GM18873 (cell line): ENCODE data around the gene TNFAIP8L1.

Experiments used
- ATAC-seq: cut with Tn5 transposase; IDR thresholded peaks from one replicate; pipeline ENCODE4 v1.9.1; 2021; ENCODE audit warnings: mild to moderate bottlenecking, moderate library complexity, moderate number of reproducible peaks; ENCODE audit not compliant: unreplicated experiment, low FRiP score

The TNFAIP8L1 gene

DNA sequence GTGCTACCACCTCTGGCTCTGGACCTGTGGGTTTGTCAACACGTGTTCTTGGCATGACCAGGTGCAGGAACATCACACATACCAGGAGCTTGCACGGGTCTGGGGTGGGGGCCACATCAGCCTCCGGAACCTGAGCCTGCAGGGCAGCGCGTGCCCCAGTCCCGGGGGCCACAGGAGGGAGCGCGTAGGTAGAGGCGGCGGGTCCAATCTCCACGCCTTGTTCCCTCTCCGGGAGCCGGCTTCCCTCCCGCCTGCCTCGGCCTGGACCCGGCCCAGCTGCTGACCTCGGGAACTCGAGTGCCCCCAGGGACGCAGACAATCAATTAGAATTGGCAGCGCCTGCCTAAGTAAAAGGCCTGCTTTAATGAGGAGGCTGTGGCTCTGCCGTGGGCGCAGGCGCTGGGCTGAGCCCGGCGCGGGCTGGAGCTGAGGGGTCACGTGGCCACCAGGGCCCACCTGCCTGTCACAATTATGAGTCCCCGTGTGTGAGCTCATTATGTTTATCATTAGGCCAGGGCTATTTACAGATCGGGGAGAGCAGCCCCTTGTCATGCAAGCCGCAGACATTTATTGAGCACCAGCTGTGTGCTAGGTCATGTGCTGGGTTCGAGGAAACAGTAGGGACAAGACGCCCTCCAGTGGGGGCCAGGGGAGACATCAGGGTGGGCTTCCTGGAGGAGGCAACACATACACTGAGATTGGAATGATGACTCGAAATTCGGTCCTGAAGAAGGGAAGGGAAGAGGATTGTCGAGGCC is 32.2 kb upstream of the TNFAIP8L1 start:
- no peak for ATAC-seq

DNA sequence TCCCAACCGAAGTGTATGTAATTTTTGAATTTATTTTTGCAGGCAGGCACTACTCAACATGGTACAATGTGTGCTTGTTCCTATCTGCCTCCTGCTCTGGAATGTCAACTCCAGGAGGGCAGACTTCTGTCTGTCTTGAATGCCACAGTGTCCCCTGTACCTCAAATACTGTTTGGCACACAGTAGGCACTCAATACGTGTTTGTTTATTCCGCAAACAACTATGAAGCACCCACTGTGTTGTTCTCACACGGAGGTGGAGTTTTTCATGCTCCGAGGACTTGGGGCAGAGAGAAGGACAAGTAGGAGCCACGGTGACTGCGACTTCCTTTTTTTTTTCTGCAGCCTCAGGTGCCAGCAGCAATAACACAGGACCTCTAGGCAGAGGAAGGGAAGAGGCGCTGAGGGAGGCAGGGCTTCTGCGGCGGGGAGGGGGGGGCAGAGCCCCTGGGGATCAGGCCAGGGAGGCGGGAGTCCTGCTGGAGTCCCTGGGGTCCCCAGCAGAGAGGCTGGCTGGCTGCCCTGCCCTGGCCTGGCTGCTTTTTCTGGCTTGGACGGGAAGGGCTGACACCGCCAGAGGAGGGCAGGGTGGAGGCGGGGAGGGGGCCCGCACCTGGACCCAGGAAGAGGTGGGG is 29.3 kb upstream of the TNFAIP8L1 start:
- ATAC-seq, result no peak

DNA sequence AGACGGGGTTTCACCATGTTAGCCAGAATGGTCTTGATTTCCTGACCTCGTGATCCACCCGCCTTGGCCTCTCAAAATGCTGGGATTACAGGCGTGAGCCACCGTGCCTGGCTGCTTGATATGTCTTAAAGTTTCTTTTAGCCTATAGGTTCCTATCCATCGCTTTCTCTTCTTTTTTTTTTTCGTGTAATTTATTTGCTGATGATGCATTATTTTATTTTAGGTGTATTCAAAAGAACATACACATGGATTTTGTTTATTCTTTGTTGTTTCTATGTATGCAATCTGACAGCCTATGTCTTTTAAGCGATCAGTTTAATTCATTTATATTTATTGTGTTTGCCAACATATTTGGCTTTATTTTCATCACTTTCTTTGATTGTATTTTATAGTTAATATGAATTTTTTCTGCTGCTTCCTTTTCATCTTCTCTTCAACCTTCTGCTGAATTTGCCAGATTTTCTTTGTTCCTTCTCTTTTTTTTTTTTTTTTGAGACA is 26.0 kb upstream of the TNFAIP8L1 start:
- no peak for ATAC-seq

DNA sequence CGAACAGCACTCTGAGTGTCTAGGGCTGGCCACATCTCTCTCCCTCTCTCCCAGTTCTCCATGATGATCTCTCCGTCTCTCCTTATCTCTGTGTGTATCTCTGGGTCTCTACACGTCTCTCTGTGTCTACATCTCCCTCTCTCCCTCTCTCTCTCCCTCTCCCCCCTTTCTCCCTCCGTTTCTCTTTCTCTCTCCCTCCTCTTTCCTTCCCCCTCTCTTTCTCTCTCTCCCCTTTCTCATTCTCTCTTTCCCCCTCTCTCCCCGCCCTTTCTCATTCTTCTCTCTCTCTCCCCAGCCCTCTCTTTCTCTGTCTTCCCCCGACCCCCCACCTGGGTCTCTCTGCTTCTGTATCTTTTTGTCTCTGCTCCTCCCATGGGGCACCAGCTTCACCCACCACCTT is 21.3 kb upstream of the TNFAIP8L1 start:
- no peak for ATAC-seq

DNA sequence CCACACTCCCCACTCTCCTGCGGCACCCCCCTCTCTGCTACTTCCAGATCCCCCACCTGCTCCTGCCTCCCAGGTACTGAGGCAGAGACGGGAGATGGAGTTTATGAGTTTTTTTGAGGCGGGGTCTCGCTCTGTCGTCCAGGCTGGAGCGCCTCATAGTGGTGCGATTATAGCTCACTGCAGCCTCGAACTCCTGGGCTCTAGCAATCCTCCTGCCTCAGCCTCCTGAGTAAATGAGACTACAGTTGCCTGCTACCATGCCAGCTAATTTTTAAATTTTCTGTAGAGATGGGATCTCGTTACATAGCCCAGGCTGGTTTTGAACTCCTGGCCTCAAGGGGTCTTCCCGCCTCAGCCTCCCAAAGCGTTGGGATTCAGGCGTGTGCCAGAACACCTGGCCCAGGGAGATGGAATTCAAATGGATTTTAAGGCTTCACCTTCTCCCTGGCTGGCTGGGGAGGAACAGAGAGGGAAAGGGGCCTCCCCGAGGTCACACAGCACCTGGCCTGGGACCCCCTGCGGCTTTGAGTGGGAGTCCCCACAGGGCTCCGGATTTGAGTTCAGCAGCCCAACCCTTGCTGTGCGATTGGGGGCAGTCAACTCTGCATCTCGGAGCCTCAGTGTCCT is 19.5 kb upstream of the TNFAIP8L1 start:
- no peak for ATAC-seq

DNA sequence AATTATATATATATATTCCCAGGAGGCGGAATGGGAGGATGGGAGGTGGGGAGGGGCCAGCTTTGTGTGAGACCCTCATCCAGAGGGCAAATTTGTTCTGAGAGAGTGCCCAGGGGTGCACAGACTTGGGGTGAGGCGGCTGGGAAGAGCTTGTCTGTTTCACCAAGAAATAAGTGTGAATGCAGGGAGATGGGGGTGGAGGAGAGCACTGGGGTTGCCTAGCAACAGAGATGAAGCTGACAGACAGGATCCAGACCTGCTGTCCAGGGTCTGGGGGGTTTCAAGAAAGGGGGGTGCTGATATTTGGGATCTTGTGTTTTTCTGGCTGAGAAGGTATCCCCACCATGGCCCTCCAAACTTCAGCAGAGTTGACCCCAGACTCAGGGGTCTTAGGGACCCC is 18.6 kb upstream of the TNFAIP8L1 start:
- no peak for ATAC-seq

DNA sequence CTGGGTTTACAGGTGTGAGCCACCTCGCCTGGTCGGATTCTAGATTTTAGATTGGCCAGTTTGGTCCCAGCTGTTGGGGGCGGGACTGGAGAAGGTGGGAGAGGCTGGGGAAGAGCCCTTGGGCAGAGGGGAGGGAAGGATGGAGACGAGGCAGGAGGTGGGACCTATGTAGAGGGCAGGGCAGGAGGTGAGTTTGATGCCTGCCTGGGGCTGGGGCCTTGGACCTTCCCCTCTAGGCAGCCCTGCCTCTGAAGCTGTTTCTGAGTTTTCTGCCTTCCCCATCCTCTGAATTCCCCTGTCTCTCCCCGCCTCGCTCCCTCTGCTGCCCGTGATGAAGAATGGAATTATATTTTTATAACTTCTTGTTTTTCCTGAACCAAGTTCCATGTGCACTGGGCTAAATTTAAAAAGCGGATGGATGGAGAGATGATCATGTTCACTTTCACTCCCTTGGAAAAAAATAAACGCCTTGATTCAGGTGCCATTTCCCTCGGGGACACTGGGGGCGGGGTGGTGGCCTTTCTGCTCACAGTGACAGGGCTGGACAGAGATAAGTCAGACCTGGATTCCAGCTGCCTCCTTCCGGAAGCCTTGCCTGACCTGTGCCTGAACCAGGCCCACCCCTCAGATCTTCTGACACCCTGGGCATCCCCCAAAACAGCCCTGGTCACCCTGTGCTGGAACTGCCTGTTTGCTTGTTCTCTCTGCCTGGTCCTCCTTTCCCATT is 16.5 kb upstream of the TNFAIP8L1 start:
- ATAC-seq, result no peak

DNA sequence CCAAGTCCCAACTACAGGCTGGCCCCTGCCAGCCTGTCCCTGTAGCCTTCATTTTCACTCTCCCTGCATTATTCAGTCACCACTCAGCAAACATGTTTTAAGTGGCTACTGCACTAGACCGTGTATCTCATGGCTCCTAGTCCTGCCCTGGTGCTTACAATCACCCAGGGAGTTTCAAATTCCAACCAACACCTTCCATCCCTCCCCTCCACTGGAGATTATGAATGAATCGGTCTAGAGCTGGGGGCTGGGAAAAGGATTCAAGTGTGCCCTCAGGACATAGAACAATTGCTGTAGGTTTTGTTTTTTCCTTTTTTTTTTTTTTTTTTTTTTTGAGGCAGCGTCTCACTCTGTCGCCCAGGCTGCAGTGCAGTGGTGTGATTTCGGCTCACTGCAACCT is 15.0 kb upstream of the TNFAIP8L1 start:
- no peak for ATAC-seq

DNA sequence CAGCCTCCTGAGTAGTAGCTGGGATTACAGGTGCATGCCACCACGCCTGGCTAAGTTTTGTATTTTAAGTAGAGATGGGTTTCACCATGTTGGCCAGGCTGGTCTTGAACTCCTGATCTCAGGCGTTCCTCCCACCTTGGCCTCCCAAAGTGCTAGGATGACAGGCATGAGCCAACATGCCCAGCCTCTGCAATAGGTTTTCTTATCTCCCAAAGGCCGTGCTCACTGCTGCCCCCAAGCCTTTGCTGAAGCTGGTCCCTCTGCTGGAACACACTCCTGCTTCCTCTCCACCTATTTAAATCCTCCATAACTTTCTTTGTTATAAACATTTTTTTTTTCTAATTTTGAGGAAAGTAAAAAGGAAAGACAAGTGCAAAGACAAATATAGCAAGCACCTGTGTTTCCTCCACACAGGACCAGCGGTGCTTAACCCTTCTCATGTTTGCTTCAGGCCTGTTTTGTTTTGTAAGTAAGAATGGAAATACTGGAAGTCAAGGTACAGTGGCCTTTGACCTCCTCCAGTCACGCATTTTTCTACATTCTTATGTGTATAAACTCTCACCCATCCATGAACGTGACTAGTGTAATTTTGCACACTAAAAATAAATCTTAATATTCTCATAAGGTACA is 14.5 kb upstream of the TNFAIP8L1 start:
- no peak for ATAC-seq

DNA sequence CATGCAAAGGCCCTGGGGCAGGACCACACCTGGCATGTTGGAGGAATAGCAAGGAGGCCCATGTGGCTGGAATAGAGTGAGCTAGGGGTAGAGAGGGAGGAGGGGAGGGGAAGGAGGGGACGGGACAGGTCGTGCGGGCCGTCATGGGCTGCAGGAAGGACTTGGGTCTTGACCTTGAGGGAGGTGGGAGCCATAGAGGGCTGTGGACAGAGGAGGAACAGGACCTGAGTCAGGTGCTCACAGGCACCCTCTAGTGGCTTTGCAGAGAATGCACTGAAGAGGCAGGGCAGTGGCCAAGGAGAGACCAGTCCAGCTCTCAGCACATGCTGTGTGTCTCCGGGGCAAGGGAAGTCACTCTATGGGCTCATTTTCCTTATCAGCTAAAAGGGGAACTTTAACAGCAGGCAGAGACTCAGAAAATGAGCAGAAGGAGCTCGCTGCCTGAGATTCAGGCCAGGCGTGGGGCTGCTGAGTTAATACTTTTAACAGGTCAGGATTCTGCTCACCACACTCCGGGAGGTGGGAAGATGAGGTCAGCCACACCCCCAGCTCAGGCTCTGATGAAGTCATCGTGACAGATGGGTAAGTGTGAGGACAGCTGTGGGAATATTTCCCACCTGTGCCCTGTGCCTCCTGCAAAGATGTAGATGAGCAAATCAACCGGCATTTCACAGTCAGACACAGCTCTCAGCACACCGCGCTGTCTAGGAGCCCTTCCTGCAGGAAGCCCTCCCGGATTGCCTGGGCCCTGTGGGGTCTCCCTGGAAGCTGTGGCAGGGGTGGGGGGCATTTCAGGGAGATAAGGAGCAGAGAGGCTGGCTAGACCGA is 6.0 kb upstream of the TNFAIP8L1 start:
- no peak for ATAC-seq

DNA sequence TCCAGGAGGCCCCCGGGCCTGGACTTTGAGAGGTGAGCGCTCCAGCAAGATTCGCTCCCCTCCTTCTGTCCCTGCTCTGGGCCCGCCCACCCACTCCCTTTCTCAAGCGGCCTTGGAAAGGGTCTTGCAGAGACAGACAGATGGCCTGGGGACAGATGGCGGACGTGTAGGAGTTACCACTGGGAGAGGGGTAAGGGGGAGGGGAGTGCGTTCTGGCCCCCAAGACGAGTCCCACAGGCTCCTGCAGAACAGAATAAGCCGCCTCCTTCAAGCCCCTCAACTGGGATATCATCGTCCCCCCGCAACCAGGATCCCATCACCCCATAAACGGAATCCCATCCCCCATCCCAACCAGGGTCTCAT is 3.6 kb upstream of the TNFAIP8L1 start:
- no peak for ATAC-seq

DNA sequence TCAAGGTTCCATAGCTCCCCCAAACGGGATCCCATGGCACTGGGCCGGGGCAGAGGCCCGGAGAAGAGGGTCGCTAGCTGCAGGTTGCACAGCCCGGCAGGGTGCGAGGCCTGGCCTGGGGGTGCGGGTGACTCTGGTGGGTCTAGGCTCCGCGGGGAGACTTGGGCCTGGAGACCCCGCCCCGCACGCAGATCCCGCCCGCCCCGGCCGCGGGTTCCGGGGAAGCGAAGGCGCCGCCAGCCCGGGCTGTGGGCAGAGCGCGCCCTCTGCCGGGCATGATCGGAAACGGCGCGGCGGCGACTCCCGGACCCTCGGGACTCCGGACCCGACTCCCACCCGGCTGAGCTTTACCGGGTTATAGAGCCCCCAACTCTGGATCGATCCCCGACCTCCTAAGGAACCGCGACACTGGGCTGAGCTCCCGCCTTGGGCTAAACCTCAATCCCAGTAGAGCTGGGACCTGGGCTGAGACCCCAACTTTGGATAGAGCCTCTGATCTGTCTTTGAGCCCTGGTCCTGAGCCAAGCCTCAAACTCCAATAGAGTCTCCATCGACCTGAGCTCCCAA is 3.1 kb upstream of the TNFAIP8L1 start:
- ATAC-seq, result no peak

DNA sequence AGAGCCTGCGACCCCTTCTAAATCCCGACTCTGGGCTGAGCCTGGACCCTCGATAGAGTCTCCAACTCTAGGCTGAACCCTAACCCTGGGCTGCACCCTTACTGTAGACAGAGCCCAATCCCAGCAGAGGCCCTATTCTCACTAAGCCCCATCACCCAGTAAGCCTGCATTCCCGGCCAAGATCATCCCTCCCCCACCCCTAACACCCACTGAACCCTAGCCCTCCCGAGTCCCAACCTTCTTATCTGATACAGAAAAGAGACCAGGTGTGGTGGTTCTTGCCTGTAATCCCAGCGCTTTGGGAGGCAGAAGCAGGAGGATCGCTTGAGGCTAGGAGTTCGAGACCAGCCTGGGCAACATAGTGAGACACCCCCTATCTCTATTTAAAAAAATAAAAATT is 2.6 kb upstream of the TNFAIP8L1 start:
- no peak for ATAC-seq

DNA sequence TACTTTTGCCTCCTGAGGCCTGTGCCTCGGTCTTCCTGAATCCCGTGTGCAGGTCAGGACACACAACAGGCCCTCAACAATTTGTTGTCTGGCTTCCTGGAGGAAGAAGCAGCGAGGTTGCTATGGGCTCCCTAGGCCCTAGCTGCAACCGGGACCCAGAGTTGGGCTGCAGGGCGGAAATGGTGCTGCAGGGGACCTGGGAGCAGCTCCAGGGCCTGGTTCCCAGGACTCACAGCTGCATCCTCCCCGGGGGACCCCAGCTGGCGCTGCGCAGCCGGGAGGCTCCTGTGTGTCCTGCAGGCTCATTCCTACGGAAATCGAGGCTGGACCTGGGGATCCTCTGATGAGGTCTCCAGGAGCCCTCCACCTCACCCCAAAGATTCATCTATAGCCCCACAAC is 999 bp upstream of the TNFAIP8L1 start:
- no peak for ATAC-seq

DNA sequence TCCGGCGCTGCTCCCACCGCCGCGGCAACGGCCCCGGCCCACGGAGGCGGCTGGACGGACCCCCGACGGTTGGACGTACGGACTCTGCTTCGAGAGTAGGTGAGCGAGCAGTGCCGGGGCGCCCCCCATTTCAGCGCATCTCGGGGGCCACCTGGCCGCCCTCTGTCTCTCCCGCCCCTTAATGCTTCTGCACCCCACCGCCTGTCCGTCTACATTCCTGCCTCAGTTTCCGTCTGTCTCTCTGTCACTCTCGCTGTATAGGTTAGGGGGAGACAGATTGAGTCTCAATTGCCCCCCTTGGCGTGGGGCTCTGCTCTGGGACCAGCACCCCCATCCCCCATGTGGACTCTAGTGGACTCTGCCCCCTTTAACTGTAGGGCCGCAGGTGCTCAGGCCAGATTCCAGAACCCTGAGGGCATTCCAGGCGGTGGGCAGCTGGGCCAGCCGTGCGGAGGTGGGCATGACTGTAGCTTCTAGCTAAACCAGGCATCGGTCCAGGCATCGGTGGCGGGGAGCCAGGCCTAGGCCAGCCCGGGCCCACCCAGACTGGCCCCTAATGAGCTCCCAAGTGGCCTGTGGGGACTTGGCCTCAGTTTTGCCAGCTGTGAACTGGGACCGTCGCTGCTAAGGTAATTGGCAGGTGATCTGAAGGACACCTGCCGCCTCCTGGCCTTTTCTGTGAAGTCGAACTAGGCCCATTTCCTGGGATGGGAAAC is 373 bp downstream of the TNFAIP8L1 start:
- ATAC-seq, result peak; percentile 5

DNA sequence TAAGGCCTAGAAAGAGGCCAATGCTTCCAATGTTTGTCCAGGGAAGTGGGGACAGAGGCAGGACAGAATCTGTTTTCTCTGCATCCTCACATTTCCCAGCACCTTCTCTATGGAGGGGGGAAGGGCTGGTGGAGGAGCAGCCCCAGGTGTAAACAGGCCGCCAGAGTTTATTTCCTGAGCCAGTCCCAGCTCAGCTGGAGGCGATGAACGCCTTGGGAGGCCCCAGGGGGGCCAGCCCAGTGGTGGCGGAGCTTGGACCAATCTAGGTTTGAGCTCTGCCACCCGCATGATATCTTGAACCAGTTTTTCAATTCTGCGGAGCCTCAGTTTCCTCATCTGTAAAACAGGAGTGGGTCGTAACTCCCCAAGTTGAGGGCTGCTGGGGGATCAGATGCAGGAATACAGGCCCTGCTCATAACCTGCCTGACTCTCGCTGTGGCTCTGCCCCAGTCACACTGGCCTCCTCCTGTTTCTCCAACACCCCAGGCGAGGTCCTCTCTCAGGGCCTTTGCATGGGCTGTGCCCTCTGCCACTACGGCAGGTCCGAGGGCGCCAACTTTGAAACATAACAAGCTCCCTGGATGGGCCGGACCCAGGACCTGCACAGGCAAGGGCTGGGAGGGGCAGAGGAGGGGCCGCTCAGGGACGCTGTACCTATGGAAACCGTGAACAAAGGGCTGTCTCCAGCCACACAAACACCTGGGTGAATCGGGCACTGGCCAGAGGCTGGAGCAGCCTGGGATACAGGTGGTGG is 1.1 kb downstream of the TNFAIP8L1 start:
- no peak for ATAC-seq

DNA sequence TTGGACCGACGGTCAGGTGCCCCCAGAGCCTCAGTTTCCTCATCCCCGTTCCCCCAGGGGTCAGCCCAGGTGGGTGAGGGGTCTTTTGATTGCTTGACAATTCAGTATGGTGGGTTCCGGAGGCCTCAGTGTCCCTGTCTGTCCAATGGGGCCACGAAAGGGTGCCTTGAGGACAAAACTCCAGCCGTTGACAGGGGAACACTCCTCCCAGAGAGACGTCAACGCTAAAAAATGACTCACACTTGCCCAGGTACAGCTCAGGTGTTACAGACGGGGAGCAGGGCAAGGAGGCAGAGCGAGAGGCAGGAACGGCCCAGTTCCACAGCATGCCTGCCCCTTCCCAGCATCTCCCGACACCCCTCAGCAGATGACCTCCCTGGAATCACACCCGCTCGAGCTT is 1.8 kb downstream of the TNFAIP8L1 start:
- ATAC-seq, result no peak

DNA sequence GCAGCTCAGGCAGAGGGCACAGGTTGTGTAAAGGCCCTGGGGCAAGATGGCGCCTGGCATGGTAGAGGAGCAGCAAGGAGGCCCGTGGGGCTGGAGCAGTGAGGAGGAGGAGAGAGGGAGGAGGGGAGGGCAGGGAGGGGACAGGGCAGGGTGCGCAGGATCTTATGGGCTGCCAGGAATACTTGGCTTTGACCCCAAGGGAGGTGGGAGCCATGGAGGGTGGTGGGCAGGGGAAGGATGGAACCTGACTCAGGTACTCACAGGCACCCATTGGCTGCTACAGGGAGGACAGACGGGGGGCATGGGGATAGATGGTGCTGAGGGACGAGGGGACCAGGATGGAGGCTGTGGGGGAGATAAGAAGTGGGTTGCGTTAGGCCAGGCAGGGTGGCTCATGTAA is 3.3 kb downstream of the TNFAIP8L1 start:
- no peak for ATAC-seq
